ENCODE data around the gene OR14C36. TPM values are rescaled to one million over a fixed set of nuclear protein-coding genes. Genes with fewer than 3 reads are reported as not detected.
A peak's percentile ranks its signal among the peaks of the same experiment; 100 is the strongest.

OR14C36 gene
- total RNA-seq, 3 donors from 2014 or later (not counting 1 experiment from before 2014, with no cell fraction given): not detected

- WGBS (ENCODE audit: insufficient coverage): 63% methylated on average over 1 of the region's 3 CpGs
- Mint-ChIP-seq H3K27ac (no peak within 1 kb of the TSS), H3K4me3 (no peak within 1 kb of the TSS), H3K27me3 (ENCODE audit: low read depth in 2 of 2) (no peaks in the 10 kb centered on the region), H3K4me1 (no peaks in the 10 kb centered on the region), H3K36me3 (no peaks in the 10 kb centered on the region), H3K9me3 (peaks cover 0 to 4% of the 10 kb centered on the region in 2 donors)
- Histone ChIP-seq H3K9me3 (ENCODE audit: control insufficient read depth, insufficient read depth, low read length) (no peaks in the 10 kb centered on the region), H3K4me1 (ENCODE audit: control insufficient read depth, insufficient read depth, low read length) (no peaks in the 10 kb centered on the region), H3K36me3 (ENCODE audit: control insufficient read depth, insufficient read depth, low read length) (no peaks in the 10 kb centered on the region), H3K27ac (ENCODE audit: low read length) (no peak within 1 kb of the TSS), H3K4me3 (ENCODE audit: low read length) (no peak within 1 kb of the TSS), H3K27me3 (ENCODE audit: control insufficient read depth, insufficient read depth, low read length) (no peaks in the 10 kb centered on the region)
- TF ChIP-seq, protein P1, sequence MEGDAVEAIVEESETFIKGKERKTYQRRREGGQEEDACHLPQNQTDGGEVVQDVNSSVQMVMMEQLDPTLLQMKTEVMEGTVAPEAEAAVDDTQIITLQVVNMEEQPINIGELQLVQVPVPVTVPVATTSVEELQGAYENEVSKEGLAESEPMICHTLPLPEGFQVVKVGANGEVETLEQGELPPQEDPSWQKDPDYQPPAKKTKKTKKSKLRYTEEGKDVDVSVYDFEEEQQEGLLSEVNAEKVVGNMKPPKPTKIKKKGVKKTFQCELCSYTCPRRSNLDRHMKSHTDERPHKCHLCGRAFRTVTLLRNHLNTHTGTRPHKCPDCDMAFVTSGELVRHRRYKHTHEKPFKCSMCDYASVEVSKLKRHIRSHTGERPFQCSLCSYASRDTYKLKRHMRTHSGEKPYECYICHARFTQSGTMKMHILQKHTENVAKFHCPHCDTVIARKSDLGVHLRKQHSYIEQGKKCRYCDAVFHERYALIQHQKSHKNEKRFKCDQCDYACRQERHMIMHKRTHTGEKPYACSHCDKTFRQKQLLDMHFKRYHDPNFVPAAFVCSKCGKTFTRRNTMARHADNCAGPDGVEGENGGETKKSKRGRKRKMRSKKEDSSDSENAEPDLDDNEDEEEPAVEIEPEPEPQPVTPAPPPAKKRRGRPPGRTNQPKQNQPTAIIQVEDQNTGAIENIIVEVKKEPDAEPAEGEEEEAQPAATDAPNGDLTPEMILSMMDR (IDR thresholded peaks at IDR 0.05): no peak
- intact Hi-C loops (cut with micrococcal nuclease): no loop called here
- ATAC-seq: no peak
- no peak for DNase-seq
These were observed 12.6 kb downstream of the OR14C36 start, which contains the start of gene OR2T4 for GRCh38 chr1:248361121-248361715. TSS of gene OR2T4 (plus strand) at chr1:248361665. CDS start at chr1:248361665, 0 bp downstream.

GRCh38 chr1:248366609-248367008, 18.0 kb downstream of the OR14C36 start:
- ATAC-seq (no peak), DNase-seq (no peak)
- H3K4me1 Mint-ChIP-seq: no peaks in the 10 kb centered on the region
- Histone ChIP-seq H3K4me3 (ENCODE audit: low read length) (no peak overlapping the region), H3K9me3 (ENCODE audit: control insufficient read depth, insufficient read depth, low read length) (no peaks in the 10 kb centered on the region), H3K27me3 (ENCODE audit: control insufficient read depth, insufficient read depth, low read length) (no peaks in the 10 kb centered on the region), H3K4me1 (ENCODE audit: control insufficient read depth, insufficient read depth, low read length) (no peaks in the 10 kb centered on the region), H3K36me3 (ENCODE audit: control insufficient read depth, insufficient read depth, low read length) (no peaks in the 10 kb centered on the region), H3K27ac (ENCODE audit: low read length) (no peak overlapping the region)
- intact Hi-C loops (cut with micrococcal nuclease): no loop called here
- H3K27ac Mint-ChIP-seq: no peak overlapping the region
- TF ChIP-seq, protein P1 (IDR thresholded peaks at IDR 0.05): no peak
- H3K36me3 Mint-ChIP-seq: no peaks in the 10 kb centered on the region
- H3K9me3 Mint-ChIP-seq: peaks cover 0 to 4% of the 10 kb centered on the region in 2 donors
- no peaks in the 10 kb centered on the region for H3K27me3 Mint-ChIP-seq (ENCODE audit: low read depth in 2 of 2)
- no peak overlapping the region for H3K4me3 Mint-ChIP-seq

- Mint-ChIP-seq H3K4me1 (peaks cover 8 to 11% of the 10 kb centered on the region in 2 donors), H3K27me3 (ENCODE audit: low read depth in 2 of 2) (no peaks in the 10 kb centered on the region), H3K4me3 (no peak overlapping the region), H3K9me3 (no peaks in the 10 kb centered on the region), H3K36me3 (no peaks in the 10 kb centered on the region), H3K27ac (no peak overlapping the region)
- DNase-seq: peak in 1 of 2 donors; percentile 6
- Histone ChIP-seq H3K27ac (ENCODE audit: low read length) (no peak overlapping the region), H3K36me3 (ENCODE audit: control insufficient read depth, insufficient read depth, low read length) (no peaks in the 10 kb centered on the region), H3K9me3 (ENCODE audit: control insufficient read depth, insufficient read depth, low read length) (no peaks in the 10 kb centered on the region), H3K4me3 (ENCODE audit: low read length) (no peak overlapping the region), H3K4me1 (ENCODE audit: control insufficient read depth, insufficient read depth, low read length) (no peaks in the 10 kb centered on the region), H3K27me3 (ENCODE audit: control insufficient read depth, insufficient read depth, low read length) (no peaks in the 10 kb centered on the region)
- peak in 2 of 3 donors; percentile 29 to 57 for ATAC-seq
- intact Hi-C loops (cut with micrococcal nuclease): no loop called here
- WGBS (ENCODE audit: insufficient coverage): 70% methylated on average over 5 of the region's 5 CpGs
- TF ChIP-seq, protein P1 (IDR thresholded peaks at IDR 0.05): no peak
These were observed 23.8 kb downstream of the OR14C36 start for GRCh38 chr1:248372394-248372793.

DNA sequence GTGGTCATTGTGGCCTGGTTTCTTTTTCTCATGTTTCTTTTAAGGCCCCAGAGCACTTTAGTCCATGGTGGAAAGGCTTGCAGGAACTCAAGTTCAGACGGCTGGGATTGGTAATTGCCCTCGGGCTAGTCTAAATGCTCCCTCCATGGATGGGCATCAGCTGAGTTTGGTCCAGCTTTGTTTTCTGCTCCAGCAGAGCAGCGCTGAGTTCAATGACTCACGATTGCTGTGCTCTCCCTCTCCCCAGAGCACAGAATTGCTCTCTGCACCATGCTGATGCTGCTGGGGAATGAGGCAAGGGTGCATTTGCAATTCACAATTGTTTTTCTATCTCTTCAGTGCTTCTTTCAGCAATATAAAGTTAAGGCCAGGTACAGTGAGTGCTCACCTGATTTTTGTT, 25.2 kb downstream of the OR14C36 start:
- Mint-ChIP-seq H3K4me3 (no peak overlapping the region), H3K4me1 (peaks cover 8 to 11% of the 10 kb centered on the region in 2 donors), H3K27me3 (ENCODE audit: low read depth in 2 of 2) (no peaks in the 10 kb centered on the region), H3K36me3 (no peaks in the 10 kb centered on the region), H3K27ac (no peak overlapping the region), H3K9me3 (no peaks in the 10 kb centered on the region)
- WGBS (ENCODE audit: insufficient coverage): 92% methylated on average over 4 of the region's 4 CpGs
- TF ChIP-seq, protein P1 (IDR thresholded peaks at IDR 0.05): no peak
- intact Hi-C loops (cut with micrococcal nuclease): no loop called here
- DNase-seq (no peak), ATAC-seq (no peak)
- Histone ChIP-seq H3K27me3 (ENCODE audit: control insufficient read depth, insufficient read depth, low read length) (no peaks in the 10 kb centered on the region), H3K4me3 (ENCODE audit: low read length) (no peak overlapping the region), H3K9me3 (ENCODE audit: control insufficient read depth, insufficient read depth, low read length) (no peaks in the 10 kb centered on the region), H3K27ac (ENCODE audit: low read length) (no peak overlapping the region), H3K36me3 (ENCODE audit: control insufficient read depth, insufficient read depth, low read length) (no peaks in the 10 kb centered on the region), H3K4me1 (ENCODE audit: control insufficient read depth, insufficient read depth, low read length) (no peaks in the 10 kb centered on the region)
